Neural cell (in vitro differentiated cells): Measurements from ENCODE around the gene PLK3.

ENCODE experiments used
- TF ChIP-seq, protein P1 (sequence below): fragments of 450-650 bp; IDR thresholded peaks from 2 replicates; pipeline ENCODE4 v1.5.1; 2014; ENCODE audit warnings: antibody characterized with exemption, mild to moderate bottlenecking, moderate library complexity; ENCODE audit not compliant: poor library complexity, severe bottlenecking
- TF ChIP-seq, protein P2 (sequence below): IDR thresholded peaks from 2 replicates; pipeline ENCODE4 v1.6.1; 2012; ENCODE audit warnings: borderline replicate concordance

DNA sequence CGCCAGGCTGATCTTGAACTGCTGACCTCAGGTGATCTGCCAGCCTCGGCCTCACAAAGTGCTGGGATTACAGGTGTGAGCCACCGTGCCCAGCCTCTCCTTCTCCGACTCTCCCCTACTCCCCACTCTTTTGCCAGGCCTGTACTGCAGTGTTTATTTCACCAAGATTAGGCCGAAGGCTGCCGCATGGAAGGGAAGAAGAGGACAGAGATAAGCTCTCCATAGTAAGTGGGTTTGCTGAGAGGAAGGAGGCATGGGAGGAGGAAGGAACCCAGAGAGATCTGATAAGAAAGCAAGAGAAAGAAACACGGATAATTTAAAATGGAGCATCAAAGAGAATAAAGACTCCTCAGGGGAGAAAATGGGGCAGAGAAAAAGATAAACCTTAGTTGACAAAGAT, 34.2 kb downstream of the PLK3 start:
- TF ChIP-seq, protein P1, sequence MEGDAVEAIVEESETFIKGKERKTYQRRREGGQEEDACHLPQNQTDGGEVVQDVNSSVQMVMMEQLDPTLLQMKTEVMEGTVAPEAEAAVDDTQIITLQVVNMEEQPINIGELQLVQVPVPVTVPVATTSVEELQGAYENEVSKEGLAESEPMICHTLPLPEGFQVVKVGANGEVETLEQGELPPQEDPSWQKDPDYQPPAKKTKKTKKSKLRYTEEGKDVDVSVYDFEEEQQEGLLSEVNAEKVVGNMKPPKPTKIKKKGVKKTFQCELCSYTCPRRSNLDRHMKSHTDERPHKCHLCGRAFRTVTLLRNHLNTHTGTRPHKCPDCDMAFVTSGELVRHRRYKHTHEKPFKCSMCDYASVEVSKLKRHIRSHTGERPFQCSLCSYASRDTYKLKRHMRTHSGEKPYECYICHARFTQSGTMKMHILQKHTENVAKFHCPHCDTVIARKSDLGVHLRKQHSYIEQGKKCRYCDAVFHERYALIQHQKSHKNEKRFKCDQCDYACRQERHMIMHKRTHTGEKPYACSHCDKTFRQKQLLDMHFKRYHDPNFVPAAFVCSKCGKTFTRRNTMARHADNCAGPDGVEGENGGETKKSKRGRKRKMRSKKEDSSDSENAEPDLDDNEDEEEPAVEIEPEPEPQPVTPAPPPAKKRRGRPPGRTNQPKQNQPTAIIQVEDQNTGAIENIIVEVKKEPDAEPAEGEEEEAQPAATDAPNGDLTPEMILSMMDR: no peak
- TF ChIP-seq, protein P2, sequence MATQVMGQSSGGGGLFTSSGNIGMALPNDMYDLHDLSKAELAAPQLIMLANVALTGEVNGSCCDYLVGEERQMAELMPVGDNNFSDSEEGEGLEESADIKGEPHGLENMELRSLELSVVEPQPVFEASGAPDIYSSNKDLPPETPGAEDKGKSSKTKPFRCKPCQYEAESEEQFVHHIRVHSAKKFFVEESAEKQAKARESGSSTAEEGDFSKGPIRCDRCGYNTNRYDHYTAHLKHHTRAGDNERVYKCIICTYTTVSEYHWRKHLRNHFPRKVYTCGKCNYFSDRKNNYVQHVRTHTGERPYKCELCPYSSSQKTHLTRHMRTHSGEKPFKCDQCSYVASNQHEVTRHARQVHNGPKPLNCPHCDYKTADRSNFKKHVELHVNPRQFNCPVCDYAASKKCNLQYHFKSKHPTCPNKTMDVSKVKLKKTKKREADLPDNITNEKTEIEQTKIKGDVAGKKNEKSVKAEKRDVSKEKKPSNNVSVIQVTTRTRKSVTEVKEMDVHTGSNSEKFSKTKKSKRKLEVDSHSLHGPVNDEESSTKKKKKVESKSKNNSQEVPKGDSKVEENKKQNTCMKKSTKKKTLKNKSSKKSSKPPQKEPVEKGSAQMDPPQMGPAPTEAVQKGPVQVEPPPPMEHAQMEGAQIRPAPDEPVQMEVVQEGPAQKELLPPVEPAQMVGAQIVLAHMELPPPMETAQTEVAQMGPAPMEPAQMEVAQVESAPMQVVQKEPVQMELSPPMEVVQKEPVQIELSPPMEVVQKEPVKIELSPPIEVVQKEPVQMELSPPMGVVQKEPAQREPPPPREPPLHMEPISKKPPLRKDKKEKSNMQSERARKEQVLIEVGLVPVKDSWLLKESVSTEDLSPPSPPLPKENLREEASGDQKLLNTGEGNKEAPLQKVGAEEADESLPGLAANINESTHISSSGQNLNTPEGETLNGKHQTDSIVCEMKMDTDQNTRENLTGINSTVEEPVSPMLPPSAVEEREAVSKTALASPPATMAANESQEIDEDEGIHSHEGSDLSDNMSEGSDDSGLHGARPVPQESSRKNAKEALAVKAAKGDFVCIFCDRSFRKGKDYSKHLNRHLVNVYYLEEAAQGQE: no peak
